Measurements from ENCODE around the gene STON2.
A peak's percentile ranks its signal among the peaks of the same experiment; 100 is the strongest.

The STON2 gene

GRCh38 chr14:81220830-81221578, 179.1 kb downstream of the STON2 start, which contains the start of gene GTF2A1:
TSS of gene GTF2A1 (minus strand) at chr14:81220959. CDS start at chr14:81220518, 441 bp downstream.
- DNase-seq (ENCODE audit: low spot score): peak; percentile 98

- DNase-seq (ENCODE audit: low spot score): no peak
Observed at GRCh38 chr14:81220580-81220829, 179.6 kb downstream of the STON2 start.

GRCh38 chr14:81219759-81220579, 180.2 kb downstream of the STON2 start:
- DNase-seq (ENCODE audit: low spot score): peak; percentile 73

- DNase-seq (ENCODE audit: low spot score): peak; percentile 93
Observed at GRCh38 chr14:81219210-81219758, 180.8 kb downstream of the STON2 start.

DNA sequence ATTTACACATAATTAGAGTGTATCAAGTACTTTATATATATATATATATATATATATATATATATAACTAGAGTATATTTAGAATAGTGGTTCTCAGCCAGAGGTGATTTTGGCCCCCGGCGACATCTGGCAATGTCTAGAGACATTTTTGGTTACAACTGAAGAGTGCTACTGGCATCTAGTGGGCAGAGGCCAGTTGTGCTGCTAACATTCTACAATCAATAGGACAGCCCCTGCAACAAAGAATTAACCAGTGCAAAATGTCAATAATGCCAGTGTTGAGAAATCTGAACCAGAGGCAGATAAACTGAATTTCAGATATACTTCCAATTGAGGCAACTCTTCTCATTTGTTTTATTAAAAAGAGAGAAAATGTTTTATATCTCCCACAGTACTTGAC, 188.3 kb downstream of the STON2 start:
- no peak for DNase-seq (ENCODE audit: low spot score)

Data from GM03348 (cell line).